H1 (cell line): ENCODE results near the gene C1orf210. TPM values are rescaled to one million over a fixed set of nuclear protein-coding genes. Genes with fewer than 3 reads are reported as not detected.

ENCODE experiments used
- CTCF ChIA-PET: fragments of 300-600 bp; sonication (Branson Sonifier 250); formaldehyde crosslinking; loops from one replicate; lab custom pipeline; 2021; ENCODE audit not compliant: partially characterized antibody; lab: Charles Lee
- POLR2A ChIA-PET: fragments of 300-600 bp; sonication (Branson Sonifier 250); formaldehyde crosslinking; loops from one replicate; lab custom pipeline; 2021; ENCODE audit warnings: inconsistent platforms; ENCODE audit not compliant: partially characterized antibody; lab: Charles Lee
- DNase-seq, 2 experiments: peaks; one replicate each; pipeline versions ENCODE4 v3.0.0 to v3.0.0-alpha.2; 2010 to 2022; ENCODE audit warnings: low spot score in 2 of 2, low read depth in 1 of 2, mixed read lengths in 1 of 2
- FAIRE-seq: peaks from 2 replicates; lab custom pipeline; 2011; peaks lifted over from hg19 to GRCh38; lab: Jason Lieb, UNC
- H2AFZ ChIP-seq: 2 replicates; pipeline ENCODE4 v1.8.1; 2012; ENCODE audit warnings: low read length, inconsistent platforms
- H2AK5ac ChIP-seq: 2 replicates; pipeline ENCODE4 v1.6.1; 2013; ENCODE audit warnings: low read depth, low read length
- H2BK120ac ChIP-seq: replicated peaks from 2 replicates; pipeline ENCODE3; 2013; ENCODE audit warnings: low read depth, low read length, inconsistent platforms
- H2BK12ac ChIP-seq: 2 replicates; pipeline ENCODE4 v1.6.1; 2013; ENCODE audit warnings: low read depth, low read length
- H2BK15ac ChIP-seq: 2 replicates; pipeline ENCODE4 v1.6.1; 2013; ENCODE audit warnings: low read length
- H2BK20ac ChIP-seq: 2 replicates; pipeline ENCODE4 v1.6.1; 2013; ENCODE audit warnings: low read length
- H2BK5ac ChIP-seq: 2 replicates; pipeline ENCODE4 v1.6.1; 2013; ENCODE audit warnings: low read depth, low read length
- H3K14ac ChIP-seq: 2 replicates; pipeline ENCODE4 v1.6.1; 2013; ENCODE audit warnings: inconsistent platforms; ENCODE audit not compliant: insufficient read length
- H3K18ac ChIP-seq: 2 replicates; pipeline ENCODE4 v1.6.1; 2013; ENCODE audit warnings: low read length; ENCODE audit errors: extremely low read depth
- H3K23ac ChIP-seq: 2 replicates; pipeline ENCODE4 v1.6.1; 2013; ENCODE audit warnings: inconsistent platforms; ENCODE audit not compliant: insufficient read length
- H3K23me2 ChIP-seq: 2 replicates; pipeline ENCODE4 v1.6.1; 2013; ENCODE audit warnings: low read depth, low read length
- H3K27ac ChIP-seq: 2 replicates; pipeline ENCODE4 v1.6.1; 2011; ENCODE audit warnings: low read depth, low read length, inconsistent platforms
- H3K27me3 ChIP-seq, 4 experiments: replicated peaks in 1 of 4; 1 replicate in 1 of 4; 2 replicates in 3 of 4; pipeline versions ENCODE4 v1.6.1 to v1.8.1; 2011 to 2013; ENCODE audit warnings: low read length in 3 of 4, mild to moderate bottlenecking in 3 of 4, inconsistent platforms in 2 of 4, mixed read lengths in 2 of 4, moderate library complexity in 1 of 4; ENCODE audit not compliant: control insufficient read depth in 3 of 4, insufficient read depth in 3 of 4; ENCODE audit errors: extremely low read depth in 1 of 4
- H3K36me3 ChIP-seq, 4 experiments: 2 replicates each; pipeline versions ENCODE4 v1.6.1 to v1.8.1; 2011 to 2013; ENCODE audit warnings: mild to moderate bottlenecking in 4 of 4, low read length in 3 of 4, moderate library complexity in 2 of 4, control low read depth in 1 of 4, inconsistent platforms in 1 of 4; ENCODE audit not compliant: insufficient read depth in 4 of 4, control insufficient read depth in 2 of 4
- H3K4ac ChIP-seq: replicated peaks from 2 replicates; pipeline ENCODE3; 2013; ENCODE audit warnings: low read length, low read depth, mixed read lengths, inconsistent platforms; ENCODE audit not compliant: insufficient read length
- H3K4me1 ChIP-seq, 4 experiments: replicated peaks in 1 of 4; 1 replicate in 1 of 4; 2 replicates in 3 of 4; pipeline versions ENCODE4 v1.6.1 to v1.8.1; 2011 to 2013; ENCODE audit warnings: low read length in 3 of 4, inconsistent platforms in 2 of 4, mixed read lengths in 1 of 4; ENCODE audit not compliant: insufficient read depth in 4 of 4, control insufficient read depth in 3 of 4
- H3K4me2 ChIP-seq, 2 experiments: 2 replicates each; pipeline versions ENCODE4 v1.6.1 to v1.8.1; 2011 to 2013; ENCODE audit warnings: low read depth in 2 of 2, low read length in 2 of 2, control low read depth in 1 of 2, inconsistent platforms in 1 of 2, mild to moderate bottlenecking in 1 of 2; ENCODE audit not compliant: insufficient read depth in 1 of 2
- H3K4me3 ChIP-seq, 4 experiments: fragments of 200-600, 300-600 bp in 1 of 4; sonication (generic), shearing (Covaris generic), sonication (Bioruptor Twin) in 1 of 4; 2 replicates each; pipeline versions ENCODE4 v1.5.1 to v1.8.1; 2011 to 2016; ENCODE audit warnings: low read length in 4 of 4, low read depth in 3 of 4, control low read depth in 2 of 4, inconsistent platforms in 2 of 4, mild to moderate bottlenecking in 2 of 4, mixed read lengths in 1 of 4, moderate library complexity in 1 of 4; ENCODE audit not compliant: insufficient read depth in 2 of 4; ENCODE audit errors: extremely low read depth in 1 of 4
- H3K56ac ChIP-seq: replicated peaks from 2 replicates; pipeline ENCODE3; 2013; ENCODE audit warnings: low read depth, mild to moderate bottlenecking, mixed read lengths, low read length, inconsistent platforms; ENCODE audit not compliant: insufficient read length
- H3K79me1 ChIP-seq: 2 replicates; pipeline ENCODE4 v1.6.1; 2013; ENCODE audit warnings: low read depth, low read length, control low read depth
- H3K79me2 ChIP-seq, 2 experiments: 2 replicates each; pipeline versions ENCODE4 v1.6.1 to v1.8.1; 2012 to 2013; ENCODE audit warnings: low read length in 2 of 2, mild to moderate bottlenecking in 2 of 2, inconsistent platforms in 1 of 2; ENCODE audit not compliant: insufficient read depth in 2 of 2, control insufficient read depth in 1 of 2
- H3K9ac ChIP-seq, 4 experiments: replicated peaks in 1 of 4; 1 replicate in 1 of 4; 2 replicates in 3 of 4; pipeline versions ENCODE4 v1.6.1 to v1.8.1; 2011 to 2013; ENCODE audit warnings: low read depth in 3 of 4, low read length in 3 of 4, control low read depth in 2 of 4, mild to moderate bottlenecking in 2 of 4, moderate library complexity in 2 of 4, inconsistent platforms in 1 of 4; ENCODE audit errors: extremely low read depth in 1 of 4
- H3K9me3 ChIP-seq, 2 experiments: 2 replicates each; pipeline versions ENCODE4 v1.6.1 to v1.8.1; 2012 to 2013; ENCODE audit warnings: mild to moderate bottlenecking in 2 of 2, moderate library complexity in 2 of 2, control low read depth in 1 of 2, inconsistent platforms in 1 of 2, low read depth in 1 of 2, low read length in 1 of 2, mixed read lengths in 1 of 2; ENCODE audit not compliant: insufficient read depth in 2 of 2
- H4K20me1 ChIP-seq, 2 experiments: replicated peaks in 1 of 2; 2 replicates each; pipeline versions ENCODE3 to v1.8.1; 2011 to 2013; ENCODE audit warnings: inconsistent platforms in 2 of 2, low read length in 2 of 2, mild to moderate bottlenecking in 1 of 2; ENCODE audit not compliant: insufficient read depth in 2 of 2, control insufficient read depth in 1 of 2
- H4K5ac ChIP-seq: 2 replicates; pipeline ENCODE4 v1.6.1; 2013; ENCODE audit warnings: low read length, low read depth, mixed read lengths, inconsistent platforms; ENCODE audit not compliant: insufficient read length
- H4K8ac ChIP-seq: 2 replicates; pipeline ENCODE4 v1.8.0; 2013; ENCODE audit warnings: mild to moderate bottlenecking, moderate library complexity, low read length, inconsistent platforms; ENCODE audit not compliant: insufficient read depth; ENCODE audit errors: extremely low read depth
- H4K91ac ChIP-seq: replicated peaks from 2 replicates; pipeline ENCODE3; 2013; ENCODE audit warnings: low read length, mixed read lengths, inconsistent platforms; ENCODE audit not compliant: insufficient read length
- BACH1 ChIP-seq: IDR thresholded peaks from 2 replicates; pipeline ENCODE4 v1.6.1; 2012; ENCODE audit warnings: low read length, improper control_type of control experiment
- BRCA1 ChIP-seq: IDR thresholded peaks from 2 replicates; pipeline ENCODE4 v1.6.1; 2012; ENCODE audit warnings: low read depth, low read length, improper control_type of control experiment
- CEBPB ChIP-seq: IDR thresholded peaks from 2 replicates; pipeline ENCODE4 v1.6.1; 2012; ENCODE audit warnings: low read depth, low read length
- CHD1 ChIP-seq: IDR thresholded peaks from 2 replicates; pipeline ENCODE4 v1.6.1; 2012; ENCODE audit warnings: low read depth, low read length, improper control_type of control experiment
- FOSL1 ChIP-seq: IDR thresholded peaks from 2 replicates; pipeline ENCODE4 v1.6.1; 2011; ENCODE audit warnings: mild to moderate bottlenecking, low read depth, low read length, moderate library complexity; ENCODE audit not compliant: insufficient read depth
- KDM5A ChIP-seq: fragments of 200-600 bp; IDR thresholded peaks from 2 replicates; pipeline ENCODE4 v1.7.1; 2012; ENCODE audit warnings: mild to moderate bottlenecking, low read length, inconsistent platforms, mixed read lengths
- POU5F1 ChIP-seq: IDR thresholded peaks from 2 replicates; pipeline ENCODE4 v1.6.1; 2011; ENCODE audit warnings: low read depth, mild to moderate bottlenecking, low read length, moderate library complexity
- RAD21 ChIP-seq, 2 experiments: IDR thresholded peaks in 1 of 2; conservative IDR thresholded peaks in 1 of 2; 2 replicates each; pipeline ENCODE4 v1.6.1; 2011; ENCODE audit warnings: low read depth in 2 of 2, low read length in 2 of 2, improper control_type of control experiment in 1 of 2, inconsistent platforms in 1 of 2, mild to moderate bottlenecking in 1 of 2, moderate library complexity in 1 of 2
- RFX5 ChIP-seq: IDR thresholded peaks from 2 replicates; pipeline ENCODE4 v1.6.1; 2011; ENCODE audit warnings: low read depth, low read length, improper control_type of control experiment, borderline replicate concordance
- RXRA ChIP-seq: IDR thresholded peaks from 2 replicates; pipeline ENCODE4 v1.6.1; 2011; ENCODE audit warnings: low read depth, mild to moderate bottlenecking, low read length, moderate library complexity; ENCODE audit not compliant: insufficient read depth
- SP4 ChIP-seq: IDR thresholded peaks from 2 replicates; pipeline ENCODE4 v1.6.1; 2012; ENCODE audit warnings: low read length, inconsistent platforms
- TBP ChIP-seq: IDR thresholded peaks from 2 replicates; pipeline ENCODE4 v1.6.1; 2011; ENCODE audit warnings: low read depth, low read length, improper control_type of control experiment
- ZNF274 ChIP-seq: IDR thresholded peaks from 2 replicates; pipeline ENCODE4 v1.7.0; 2012; ENCODE audit warnings: low read length, borderline replicate concordance; ENCODE audit errors: extremely low read depth
- WGBS, 2 experiments: shearing (Covaris generic) in 1 of 2; methylation state at CpG; one replicate each; pipeline versions ENCODE4 v1.1.6 to v1.1.7; 2013 to 2015; ENCODE audit warnings: low lambda C conversion rate in 2 of 2, mixed read lengths in 2 of 2, inconsistent platforms in 1 of 2, low coverage in 1 of 2, missing lambda C conversion rate in 1 of 2; ENCODE audit not compliant: insufficient replicate concordance in 2 of 2, insufficient coverage in 1 of 2, insufficient read length in 1 of 2; ENCODE audit errors: extremely low coverage in 1 of 2, missing lambda C conversion rate in 1 of 2; 5-methylcytosine and 5-hydroxymethylcytosine counted together
- polyA plus RNA-seq, 7 experiments: library from polyadenylated mRNA; depleted of rRNA in 3 of 7; stranded (reverse) in 5 of 7; unstranded in 2 of 7; fragments of >200 nt in 5 of 7; fragments of 200-250 nt in 2 of 7; gene quantifications; 1 replicate in 5 of 7; 2 replicates in 1 of 7; 4 replicates in 1 of 7; pipeline versions ENCODE4 v1.2.1 to v1.2.3, GENCODE V29; 2011 to 2013; ENCODE audit warnings: missing spikeins in 2 of 7, mixed read lengths in 2 of 7
- total RNA-seq: library from RNA; stranded (reverse); fragmentation: NEBNext Ultra II Directional; extraction: Animal tissue kit (Norgen Biotek cat#: 25700); gene quantifications from 2 replicates; pipeline ENCODE4 v1.2.1, GENCODE V29; 2021
- TF ChIP-seq, protein P1 (sequence below): IDR thresholded peaks from 2 replicates; pipeline ENCODE4 v1.6.1; 2011; ENCODE audit warnings: low read length, improper control_type of control experiment

C1orf210 gene
- total and polyA plus RNA-seq, 2 of the 8 experiments (the other 6 are each of a cell fraction or from before 2014, with no cell fraction given), result 12.0 to 27.9 TPM

DNA sequence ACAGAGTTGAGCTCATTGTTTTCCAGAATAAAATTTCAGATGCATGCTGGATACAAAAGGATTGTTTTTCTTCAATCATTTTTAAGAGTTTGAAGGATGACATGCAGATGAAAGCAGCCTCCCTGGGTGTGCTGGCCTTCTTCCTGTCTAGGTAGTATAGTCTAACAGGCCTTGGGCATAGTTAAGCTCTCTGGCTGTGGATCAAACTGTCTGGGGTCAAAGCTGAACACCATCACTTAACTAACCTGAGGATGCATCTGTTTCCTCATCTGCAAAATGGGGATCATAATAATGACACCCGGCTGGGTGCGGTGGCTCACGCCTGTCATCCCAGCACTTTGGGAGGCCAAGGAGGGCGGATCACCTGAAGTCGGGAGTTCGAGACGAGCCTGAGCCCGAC lies 9.4 kb upstream of the C1orf210 start:
- Histone ChIP-seq H4K8ac (no peak overlapping the region), H3K9me3 (no peaks in the 10 kb centered on the region), H2BK15ac (no peak overlapping the region), H3K18ac (no peak overlapping the region), H3K4me1 (peaks cover 0 to 8% (median 4%) of the 10 kb centered on the region in 4 experiments; a peak in 4 of 7 replicates), H3K27me3 (no peaks in the 10 kb centered on the region), H3K79me2 (no peaks in the 10 kb centered on the region), H3K4ac (no peak overlapping the region), H2BK120ac (no peak overlapping the region), H2BK20ac (peak overlapping the region; percentile 63; the same call in 1 of the 2 replicates), H4K91ac (no peak overlapping the region), H3K9ac (no peak overlapping the region), H3K23me2 (no peaks in the 10 kb centered on the region; the same call in 1 of the 2 replicates), H3K27ac (no peak overlapping the region), H2BK5ac (no peak overlapping the region), H4K20me1 (no peaks in the 10 kb centered on the region), H3K4me2 (no peak overlapping the region), H3K79me1 (no peaks in the 10 kb centered on the region), H2AFZ (no peak overlapping the region), H3K23ac (no peak overlapping the region), H3K14ac (no peak overlapping the region), H2BK12ac (no peak overlapping the region), H4K5ac (no peak overlapping the region), H3K36me3 (no peaks in the 10 kb centered on the region), H3K56ac (no peak overlapping the region), H3K4me3 (no peak overlapping the region), H2AK5ac (no peak overlapping the region)
- ChIA-PET POLR2A (interaction anchor here (1.7 to 2.6 kb wide), 3 partner anchors 9 to 24 kb away, joined by 5 to 15 read pairs (median 7); partner anchors contain the start of genes C1orf210 and TMEM125), CTCF (interaction anchor here (1.1 to 3.1 kb wide), 4 partner anchors 10 to 119 kb away, joined by 3 to 26 read pairs (median 6); partner anchors contain the start of gene C1orf210)
- DNase-seq, result no peak
- 92% methylated on average over 8 of the region's 8 CpGs; no CpG with 5 or more reads in 1 of the 2 experiments for WGBS, 2 experiments
- FAIRE-seq, result no peak
- TF ChIP-seq CEBPB, result no peak
- TF ChIP-seq POU5F1, result no peak
- no peak for TF ChIP-seq ZNF274
- TF ChIP-seq RXRA, result no peak
- no peak for TF ChIP-seq SP4
- TF ChIP-seq TBP, result no peak
- TF ChIP-seq BACH1, result no peak
- TF ChIP-seq CHD1, result no peak
- TF ChIP-seq, protein P1, sequence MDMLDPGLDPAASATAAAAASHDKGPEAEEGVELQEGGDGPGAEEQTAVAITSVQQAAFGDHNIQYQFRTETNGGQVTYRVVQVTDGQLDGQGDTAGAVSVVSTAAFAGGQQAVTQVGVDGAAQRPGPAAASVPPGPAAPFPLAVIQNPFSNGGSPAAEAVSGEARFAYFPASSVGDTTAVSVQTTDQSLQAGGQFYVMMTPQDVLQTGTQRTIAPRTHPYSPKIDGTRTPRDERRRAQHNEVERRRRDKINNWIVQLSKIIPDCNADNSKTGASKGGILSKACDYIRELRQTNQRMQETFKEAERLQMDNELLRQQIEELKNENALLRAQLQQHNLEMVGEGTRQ, result no peak
- TF ChIP-seq KDM5A, result no peak
- no peak for TF ChIP-seq BRCA1
- TF ChIP-seq RFX5, result no peak
- no peak for TF ChIP-seq FOSL1
- TF ChIP-seq RAD21 (IDR thresholded peaks at IDR 0.05 in 1 of 2, conservative IDR thresholded peaks at IDR 0.05 in 1 of 2; ENCODE audit: low read depth in 2 of 2, low read length in 2 of 2), result no peak
